ENCODE measurements around the gene TOP2B. TPM values are rescaled to one million over a fixed set of nuclear protein-coding genes. Genes with fewer than 3 reads are reported as not detected.

The TOP2B gene
- total and polyA plus RNA-seq, 4 donors: 211 to 331 (median 254) TPM

GRCh38 chr3:25558121-25558520, 106.6 kb downstream of the TOP2B start:
- Histone ChIP-seq H3K27ac (ENCODE audit: low read depth, low read length) (no peak overlapping the region), H3K4me1 (ENCODE audit: control insufficient read depth, insufficient read depth, low read length) (no peaks in the 10 kb centered on the region), H3K36me3 (ENCODE audit: control insufficient read depth, insufficient read depth, low read length) (no peaks in the 10 kb centered on the region), H3K4me3 (ENCODE audit: low read depth, low read length) (no peak overlapping the region), H3K9me3 (ENCODE audit: control insufficient read depth, insufficient read depth, low read length) (no peaks in the 10 kb centered on the region), H3K27me3 (ENCODE audit: control insufficient read depth, insufficient read depth, low read length) (no peaks in the 10 kb centered on the region)
- peak in 3 of 6 donors; percentile 19 to 76 (median 22) for DNase-seq (ENCODE audit: low read depth in 4 of 6, low spot score in 6 of 6)
- 47% methylated on average over 5 of the region's 5 CpGs for WGBS (ENCODE audit: insufficient coverage)

GRCh38 chr3:25557694-25558093, 107.0 kb downstream of the TOP2B start:
- H3K4me1 ChIP-seq (ENCODE audit: control insufficient read depth, insufficient read depth, low read length): no peaks in the 10 kb centered on the region
- H3K27me3 ChIP-seq (ENCODE audit: control insufficient read depth, insufficient read depth, low read length): no peaks in the 10 kb centered on the region
- H3K4me3 ChIP-seq (ENCODE audit: low read depth, low read length): no peak overlapping the region
- WGBS (ENCODE audit: insufficient coverage): 100% methylated on average over 1 of the region's 3 CpGs
- peak in 1 of 6 donors; percentile 21 for DNase-seq (ENCODE audit: low read depth in 4 of 6, low spot score in 6 of 6)
- H3K36me3 ChIP-seq (ENCODE audit: control insufficient read depth, insufficient read depth, low read length): no peaks in the 10 kb centered on the region
- H3K27ac ChIP-seq (ENCODE audit: low read depth, low read length): no peak overlapping the region
- H3K9me3 ChIP-seq (ENCODE audit: control insufficient read depth, insufficient read depth, low read length): no peaks in the 10 kb centered on the region

- 86% methylated on average over 1 of the region's 1 CpG for WGBS (ENCODE audit: insufficient coverage)
- no peak overlapping the region for H3K27ac ChIP-seq (ENCODE audit: low read depth, low read length)
- H3K4me1 ChIP-seq (ENCODE audit: control insufficient read depth, insufficient read depth, low read length): no peaks in the 10 kb centered on the region
- no peak for DNase-seq (ENCODE audit: low read depth in 4 of 6, low spot score in 6 of 6)
- no peaks in the 10 kb centered on the region for H3K36me3 ChIP-seq (ENCODE audit: control insufficient read depth, insufficient read depth, low read length)
- no peaks in the 10 kb centered on the region for H3K9me3 ChIP-seq (ENCODE audit: control insufficient read depth, insufficient read depth, low read length)
- no peak overlapping the region for H3K4me3 ChIP-seq (ENCODE audit: low read depth, low read length)
- H3K27me3 ChIP-seq (ENCODE audit: control insufficient read depth, insufficient read depth, low read length): no peaks in the 10 kb centered on the region
Observed at GRCh38 chr3:25556447-25556846, 108.3 kb downstream of the TOP2B start.

GRCh38 chr3:25555695-25556437, 108.8 kb downstream of the TOP2B start:
- H3K36me3 ChIP-seq (ENCODE audit: control insufficient read depth, insufficient read depth, low read length): no peaks in the 10 kb centered on the region
- H3K27ac ChIP-seq (ENCODE audit: low read depth, low read length): no peak overlapping the region
- H3K9me3 ChIP-seq (ENCODE audit: control insufficient read depth, insufficient read depth, low read length): no peaks in the 10 kb centered on the region
- 80% methylated on average over 1 of the region's 2 CpGs for WGBS (ENCODE audit: insufficient coverage)
- no peaks in the 10 kb centered on the region for H3K27me3 ChIP-seq (ENCODE audit: control insufficient read depth, insufficient read depth, low read length)
- no peaks in the 10 kb centered on the region for H3K4me1 ChIP-seq (ENCODE audit: control insufficient read depth, insufficient read depth, low read length)
- no peak for DNase-seq (ENCODE audit: low read depth in 4 of 6, low spot score in 6 of 6)
- H3K4me3 ChIP-seq (ENCODE audit: low read depth, low read length): no peak overlapping the region

GRCh38 chr3:25554376-25554775, 110.3 kb downstream of the TOP2B start:
- H3K27me3 ChIP-seq (ENCODE audit: control insufficient read depth, insufficient read depth, low read length): no peaks in the 10 kb centered on the region
- no peaks in the 10 kb centered on the region for H3K36me3 ChIP-seq (ENCODE audit: control insufficient read depth, insufficient read depth, low read length)
- no peak overlapping the region for H3K4me3 ChIP-seq (ENCODE audit: low read depth, low read length)
- H3K4me1 ChIP-seq (ENCODE audit: control insufficient read depth, insufficient read depth, low read length): no peaks in the 10 kb centered on the region
- WGBS (ENCODE audit: insufficient coverage): 93% methylated on average over 3 of the region's 7 CpGs
- H3K9me3 ChIP-seq (ENCODE audit: control insufficient read depth, insufficient read depth, low read length): no peaks in the 10 kb centered on the region
- H3K27ac ChIP-seq (ENCODE audit: low read depth, low read length): no peak overlapping the region
- no peak for DNase-seq (ENCODE audit: low read depth in 4 of 6, low spot score in 6 of 6)

GRCh38 chr3:25552251-25552650, 112.5 kb downstream of the TOP2B start:
- Histone ChIP-seq H3K36me3 (ENCODE audit: control insufficient read depth, insufficient read depth, low read length) (no peaks in the 10 kb centered on the region), H3K4me1 (ENCODE audit: control insufficient read depth, insufficient read depth, low read length) (no peaks in the 10 kb centered on the region), H3K4me3 (ENCODE audit: low read depth, low read length) (no peak overlapping the region), H3K9me3 (ENCODE audit: control insufficient read depth, insufficient read depth, low read length) (no peaks in the 10 kb centered on the region), H3K27me3 (ENCODE audit: control insufficient read depth, insufficient read depth, low read length) (no peaks in the 10 kb centered on the region), H3K27ac (ENCODE audit: low read depth, low read length) (no peak overlapping the region)
- no peak for DNase-seq (ENCODE audit: low read depth in 4 of 6, low spot score in 6 of 6)
- WGBS (ENCODE audit: insufficient coverage): 100% methylated on average over 1 of the region's 3 CpGs

GRCh38 chr3:25548836-25549235, 115.9 kb downstream of the TOP2B start:
- H3K4me1 ChIP-seq (ENCODE audit: control insufficient read depth, insufficient read depth, low read length): no peaks in the 10 kb centered on the region
- H3K27ac ChIP-seq (ENCODE audit: low read depth, low read length): no peak overlapping the region
- no peak overlapping the region for H3K4me3 ChIP-seq (ENCODE audit: low read depth, low read length)
- no peak for DNase-seq (ENCODE audit: low read depth in 4 of 6, low spot score in 6 of 6)
- 92% methylated on average over 2 of the region's 2 CpGs for WGBS (ENCODE audit: insufficient coverage)
- H3K36me3 ChIP-seq (ENCODE audit: control insufficient read depth, insufficient read depth, low read length): no peaks in the 10 kb centered on the region
- no peaks in the 10 kb centered on the region for H3K9me3 ChIP-seq (ENCODE audit: control insufficient read depth, insufficient read depth, low read length)
- H3K27me3 ChIP-seq (ENCODE audit: control insufficient read depth, insufficient read depth, low read length): no peaks in the 10 kb centered on the region

- H3K4me1 ChIP-seq (ENCODE audit: control insufficient read depth, insufficient read depth, low read length): no peaks in the 10 kb centered on the region
- no CpG with 5 or more reads among the region's 1 CpG for WGBS (ENCODE audit: insufficient coverage)
- no peaks in the 10 kb centered on the region for H3K36me3 ChIP-seq (ENCODE audit: control insufficient read depth, insufficient read depth, low read length)
- no peak overlapping the region for H3K4me3 ChIP-seq (ENCODE audit: low read depth, low read length)
- no peak overlapping the region for H3K27ac ChIP-seq (ENCODE audit: low read depth, low read length)
- H3K9me3 ChIP-seq (ENCODE audit: control insufficient read depth, insufficient read depth, low read length): peaks cover 2% of the 10 kb centered on the region
- H3K27me3 ChIP-seq (ENCODE audit: control insufficient read depth, insufficient read depth, low read length): no peaks in the 10 kb centered on the region
- peak in 1 of 6 donors; percentile 55 for DNase-seq (ENCODE audit: low read depth in 4 of 6, low spot score in 6 of 6)
Observed at GRCh38 chr3:25547943-25548674, 116.6 kb downstream of the TOP2B start.

Measured in spinal cord (tissue), 10 donors.